Endothelial cell of umbilical vein (primary cell): ENCODE measurements around the gene MAML3.

ENCODE experiments used
- EZH2 ChIP-seq: IDR thresholded peaks from 2 replicates; pipeline ENCODE4 v1.6.1; 2012; ENCODE audit warnings: borderline replicate concordance, low read depth, mild to moderate bottlenecking, moderate library complexity, low read length, inconsistent platforms; ENCODE audit not compliant: severe bottlenecking
- TF ChIP-seq, protein P1 (sequence below), 2 donors: IDR thresholded peaks; 1 replicate in 1 of 2; 2 replicates in 1 of 2; pipeline ENCODE4 v1.5.1; 2011; ENCODE audit warnings: low read length in 2 of 2, mild to moderate bottlenecking in 2 of 2, moderate library complexity in 2 of 2, control low read depth in 1 of 2, inconsistent platforms in 1 of 2, low read depth in 1 of 2; ENCODE audit not compliant: insufficient read depth in 1 of 2; ENCODE audit errors: extremely low read depth in 1 of 2

- TF ChIP-seq, protein P1, sequence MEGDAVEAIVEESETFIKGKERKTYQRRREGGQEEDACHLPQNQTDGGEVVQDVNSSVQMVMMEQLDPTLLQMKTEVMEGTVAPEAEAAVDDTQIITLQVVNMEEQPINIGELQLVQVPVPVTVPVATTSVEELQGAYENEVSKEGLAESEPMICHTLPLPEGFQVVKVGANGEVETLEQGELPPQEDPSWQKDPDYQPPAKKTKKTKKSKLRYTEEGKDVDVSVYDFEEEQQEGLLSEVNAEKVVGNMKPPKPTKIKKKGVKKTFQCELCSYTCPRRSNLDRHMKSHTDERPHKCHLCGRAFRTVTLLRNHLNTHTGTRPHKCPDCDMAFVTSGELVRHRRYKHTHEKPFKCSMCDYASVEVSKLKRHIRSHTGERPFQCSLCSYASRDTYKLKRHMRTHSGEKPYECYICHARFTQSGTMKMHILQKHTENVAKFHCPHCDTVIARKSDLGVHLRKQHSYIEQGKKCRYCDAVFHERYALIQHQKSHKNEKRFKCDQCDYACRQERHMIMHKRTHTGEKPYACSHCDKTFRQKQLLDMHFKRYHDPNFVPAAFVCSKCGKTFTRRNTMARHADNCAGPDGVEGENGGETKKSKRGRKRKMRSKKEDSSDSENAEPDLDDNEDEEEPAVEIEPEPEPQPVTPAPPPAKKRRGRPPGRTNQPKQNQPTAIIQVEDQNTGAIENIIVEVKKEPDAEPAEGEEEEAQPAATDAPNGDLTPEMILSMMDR (IDR thresholded peaks at IDR 0.05; ENCODE audit: extremely low read depth in 1 of 2, insufficient read depth in 1 of 2, low read depth in 1 of 2, low read length in 2 of 2) = no peak
- no peak for TF ChIP-seq EZH2
Measured at GRCh38 chr4:140121646-140122045, 32.3 kb downstream of the MAML3 start.
